ENCODE measurements around the gene DNAH8.

- TF ChIP-seq CTCF (conservative IDR thresholded peaks at IDR 0.05; ENCODE audit: low read depth, low read length) (no peak), EZH2 (IDR thresholded peaks at IDR 0.05; ENCODE audit: low read length, unreplicated experiment) (no peak), EZH2phosphoT487 (IDR thresholded peaks at IDR 0.05; ENCODE audit: borderline replicate concordance, low read length) (no peak)
These were observed 19.7 kb upstream of the DNAH8 start for GRCh38 chr6:38695227-38695900.
